Activated CD4-positive, alpha-beta T cell treated with anti-CD3 and anti-CD28 coated beads for 36 hours (primary cell): ENCODE measurements around the gene ANO1. TPM values are rescaled to one million over a fixed set of nuclear protein-coding genes. Genes with fewer than 3 reads are reported as not detected.
"Not testable (repeated sequence)": the region's sequence is repeated elsewhere in the genome, so short reads cannot be mapped to it uniquely, and the experiment has no call there.

Experiments used
- ATAC-seq: fragments of 200-7000 bp; cut with Tn5 transposase; one replicate; pipeline ENCODE4 v1.10.0; 2021; ENCODE audit warnings: mild to moderate bottlenecking, moderate library complexity
- CTCF ChIA-PET: fragments of 350-600 bp; sonication (Branson Sonifier 250); formaldehyde crosslinking; loops from one replicate; lab custom pipeline; 2021; ENCODE audit warnings: antibody characterized with exemption; lab: Charles Lee
- POLR2A ChIA-PET: fragments of 350-600 bp; sonication (Branson Sonifier 250); formaldehyde crosslinking; loops from one replicate; lab custom pipeline; 2021; ENCODE audit warnings: antibody characterized with exemption, inconsistent platforms; lab: Charles Lee
- DNase-seq: peaks from one replicate; pipeline ENCODE4 v3.0.0-alpha.2; 2020
- H3K27ac Mint-ChIP-seq: one replicate; pipeline ENCODE4 v1.8.0; 2021; ENCODE audit warnings: mixed read lengths
- H3K27me3 Mint-ChIP-seq: one replicate; pipeline ENCODE4 v1.8.0; 2021; ENCODE audit warnings: mixed read lengths
- H3K36me3 Mint-ChIP-seq: one replicate; pipeline ENCODE4 v1.8.0; 2021; ENCODE audit warnings: low read depth, mixed read lengths
- H3K4me1 Mint-ChIP-seq: one replicate; pipeline ENCODE4 v1.8.0; 2021; ENCODE audit warnings: mixed read lengths
- H3K4me3 Mint-ChIP-seq: one replicate; pipeline ENCODE4 v1.8.0; 2021; ENCODE audit warnings: mild to moderate bottlenecking, moderate library complexity, mixed read lengths
- H3K9me3 Mint-ChIP-seq: one replicate; pipeline ENCODE4 v1.8.0; 2021; ENCODE audit warnings: low read depth, mixed read lengths
- intact Hi-C, 2 experiments: fragments of 100-400 bp; cut with DNase I in 1 of 2; cut with micrococcal nuclease in 1 of 2; formaldehyde crosslinking; loops; one replicate each; pipeline versions ENCODE4 v1.14.2 to v1.15.1; 2022 to 2024; cut with DNase I, micrococcal nuclease
- total RNA-seq, 2 experiments: library from RNA; stranded (reverse); gene quantifications; one replicate each; pipeline ENCODE4 v1.2.3, GENCODE V29; 2021

The ANO1 gene
- not detected for total RNA-seq

DNA sequence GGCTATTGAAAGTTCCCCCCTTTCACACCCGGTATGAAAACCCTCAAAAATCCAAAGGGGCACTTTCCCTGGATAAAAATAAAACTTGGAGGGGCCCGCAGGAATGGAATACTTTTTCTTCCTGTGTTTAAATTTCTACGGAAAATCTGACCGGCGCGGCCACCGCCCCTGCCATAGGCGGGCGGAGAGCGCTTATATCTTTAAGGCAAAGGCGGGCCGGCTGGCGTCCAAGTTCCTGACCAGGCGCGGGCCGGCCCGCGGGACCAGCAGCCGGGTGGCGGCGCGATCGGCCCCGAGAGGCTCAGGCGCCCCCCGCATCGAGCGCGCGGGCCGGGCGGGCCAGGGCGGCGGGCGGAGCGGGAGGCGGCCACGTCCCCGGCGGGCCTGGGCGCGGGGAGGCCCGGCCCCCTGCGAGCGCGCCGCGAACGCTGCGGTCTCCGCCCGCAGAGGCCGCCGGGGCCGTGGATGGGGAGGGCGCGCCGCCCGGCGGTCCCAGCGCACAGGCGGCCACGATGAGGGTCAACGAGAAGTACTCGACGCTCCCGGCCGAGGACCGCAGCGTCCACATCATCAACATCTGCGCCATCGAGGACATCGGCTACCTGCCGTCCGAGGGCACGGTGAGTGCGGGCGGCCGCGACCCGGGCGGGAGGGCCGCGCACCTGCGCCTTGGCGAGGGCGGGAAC, at the start of gene ANO1:
TSS of gene ANO1 (plus strand) at position 223 of the 686 bp plus-strand sequence. CDS start at position 513, 290 bp downstream.
- peaks cover 38% of the 10 kb centered on the region for H3K27me3 Mint-ChIP-seq
- ChIA-PET CTCF (no interaction called here), POLR2A (no interaction called here)
- no peaks in the 10 kb centered on the region for H3K9me3 Mint-ChIP-seq
- H3K36me3 Mint-ChIP-seq, result no peaks in the 10 kb centered on the region
- no peak within 1 kb of the TSS for H3K4me3 Mint-ChIP-seq
- no peak for ATAC-seq
- H3K27ac Mint-ChIP-seq, result no peak within 1 kb of the TSS
- intact Hi-C loops, result no loop called here
- DNase-seq, result no peak
- peaks cover 4% of the 10 kb centered on the region for H3K4me1 Mint-ChIP-seq

DNA sequence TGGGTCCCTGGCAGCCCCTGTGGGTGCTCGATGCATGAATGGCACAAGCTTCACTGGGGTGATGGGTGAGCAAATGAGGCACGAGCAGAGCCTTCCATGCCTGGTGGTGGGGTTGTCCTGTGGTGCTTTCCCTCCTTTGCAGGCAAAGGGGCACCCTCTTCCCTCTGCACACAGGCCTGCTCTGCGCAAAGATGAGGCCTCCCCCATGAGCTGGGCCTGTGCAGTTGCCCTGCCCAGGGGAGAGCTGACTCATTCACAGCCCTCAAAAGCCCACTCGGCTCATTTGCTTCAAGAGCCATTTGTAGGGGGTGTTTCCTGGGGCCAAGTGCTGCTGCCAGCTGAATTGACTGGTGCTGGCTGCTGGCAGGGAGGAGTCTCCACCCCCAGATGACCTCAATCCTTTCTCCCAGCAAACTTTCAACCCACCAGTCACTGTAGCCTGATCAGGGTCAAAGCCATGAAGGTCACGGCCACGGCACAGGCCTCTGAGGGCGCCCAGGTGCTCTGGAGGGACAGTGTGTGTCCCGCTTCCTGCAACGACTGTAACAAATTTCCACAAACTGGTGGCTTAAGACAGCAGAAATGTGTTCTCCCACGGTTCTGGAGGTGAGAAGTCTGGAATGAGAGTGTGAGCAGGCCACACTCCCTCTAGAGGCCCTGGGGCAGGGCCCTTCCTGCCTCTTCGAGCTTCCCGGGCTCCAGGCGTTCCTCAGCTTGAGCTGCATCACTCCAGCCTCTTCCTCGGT, 48.8 kb upstream of the ANO1 start:
- H3K4me3 Mint-ChIP-seq, result no peak overlapping the region
- H3K27ac Mint-ChIP-seq, result no peak overlapping the region
- intact Hi-C loops, result no loop called here
- H3K27me3 Mint-ChIP-seq, result peaks cover 11% of the 10 kb centered on the region
- DNase-seq (no peak), ATAC-seq (no peak)
- no peaks in the 10 kb centered on the region for H3K36me3 Mint-ChIP-seq
- ChIA-PET CTCF (no interaction called here), POLR2A (no interaction called here)
- H3K4me1 Mint-ChIP-seq, result no peaks in the 10 kb centered on the region
- no peaks in the 10 kb centered on the region for H3K9me3 Mint-ChIP-seq

DNA sequence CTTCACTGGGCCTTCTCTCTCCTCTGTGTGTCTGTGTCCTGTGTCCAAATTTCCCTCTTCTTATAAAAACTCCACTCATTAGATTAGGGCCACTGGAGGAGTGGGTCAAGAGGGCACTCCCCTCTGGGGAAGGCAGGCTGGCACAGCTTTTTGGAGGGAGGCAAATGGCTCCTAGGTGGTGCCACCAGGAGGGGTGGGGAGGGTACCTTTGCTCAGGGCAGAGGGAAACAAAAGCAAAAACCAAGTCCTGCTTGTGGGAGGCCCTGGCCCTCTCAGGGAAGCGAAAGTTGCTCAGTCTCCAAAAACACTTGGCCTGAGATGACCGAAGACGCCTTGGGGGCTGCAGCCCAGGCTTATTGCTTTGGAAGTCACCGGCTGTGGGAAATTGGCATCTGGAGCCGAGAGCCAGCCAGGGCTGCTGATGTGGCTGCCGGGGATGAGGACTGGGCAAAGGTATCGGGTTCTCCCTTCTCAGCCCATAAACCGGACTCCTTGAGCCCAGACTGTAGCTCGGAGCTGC, 48.2 kb upstream of the ANO1 start:
- H3K9me3 Mint-ChIP-seq, result no peaks in the 10 kb centered on the region
- H3K4me1 Mint-ChIP-seq, result no peaks in the 10 kb centered on the region
- intact Hi-C loops, result no loop called here
- H3K27ac Mint-ChIP-seq, result no peak overlapping the region
- CTCF ChIA-PET, result no interaction called here
- POLR2A ChIA-PET, result no interaction called here
- H3K4me3 Mint-ChIP-seq, result no peak overlapping the region
- peaks cover 13% of the 10 kb centered on the region for H3K27me3 Mint-ChIP-seq
- ATAC-seq, result no peak
- no peak for DNase-seq
- no peaks in the 10 kb centered on the region for H3K36me3 Mint-ChIP-seq

DNA sequence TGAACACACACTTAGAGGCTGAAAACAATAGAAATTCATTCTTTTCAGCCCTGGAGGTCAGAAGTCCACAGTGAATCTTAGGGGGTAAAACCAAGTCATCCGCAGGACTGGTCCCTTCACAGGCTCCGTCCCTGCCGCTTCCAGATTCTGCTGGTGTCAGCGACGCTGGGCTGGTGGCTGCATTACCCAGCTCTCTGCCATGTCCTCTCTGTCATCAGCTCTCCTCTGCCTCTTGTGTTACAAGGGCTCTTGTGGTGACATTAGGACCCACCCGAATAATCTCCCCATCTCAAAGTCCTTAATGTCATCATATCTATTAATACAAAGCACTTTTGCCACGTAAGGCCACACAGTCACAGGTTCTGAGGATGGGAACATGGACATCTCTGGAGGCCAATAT, 47.7 kb upstream of the ANO1 start:
- H3K27ac Mint-ChIP-seq, result no peak overlapping the region
- POLR2A ChIA-PET, result no interaction called here
- peaks cover 13% of the 10 kb centered on the region for H3K27me3 Mint-ChIP-seq
- no peaks in the 10 kb centered on the region for H3K36me3 Mint-ChIP-seq
- no peak for ATAC-seq
- intact Hi-C loops, result no loop called here
- H3K9me3 Mint-ChIP-seq, result no peaks in the 10 kb centered on the region
- H3K4me3 Mint-ChIP-seq, result no peak overlapping the region
- H3K4me1 Mint-ChIP-seq, result no peaks in the 10 kb centered on the region
- CTCF ChIA-PET, result no interaction called here
- no peak for DNase-seq

DNA sequence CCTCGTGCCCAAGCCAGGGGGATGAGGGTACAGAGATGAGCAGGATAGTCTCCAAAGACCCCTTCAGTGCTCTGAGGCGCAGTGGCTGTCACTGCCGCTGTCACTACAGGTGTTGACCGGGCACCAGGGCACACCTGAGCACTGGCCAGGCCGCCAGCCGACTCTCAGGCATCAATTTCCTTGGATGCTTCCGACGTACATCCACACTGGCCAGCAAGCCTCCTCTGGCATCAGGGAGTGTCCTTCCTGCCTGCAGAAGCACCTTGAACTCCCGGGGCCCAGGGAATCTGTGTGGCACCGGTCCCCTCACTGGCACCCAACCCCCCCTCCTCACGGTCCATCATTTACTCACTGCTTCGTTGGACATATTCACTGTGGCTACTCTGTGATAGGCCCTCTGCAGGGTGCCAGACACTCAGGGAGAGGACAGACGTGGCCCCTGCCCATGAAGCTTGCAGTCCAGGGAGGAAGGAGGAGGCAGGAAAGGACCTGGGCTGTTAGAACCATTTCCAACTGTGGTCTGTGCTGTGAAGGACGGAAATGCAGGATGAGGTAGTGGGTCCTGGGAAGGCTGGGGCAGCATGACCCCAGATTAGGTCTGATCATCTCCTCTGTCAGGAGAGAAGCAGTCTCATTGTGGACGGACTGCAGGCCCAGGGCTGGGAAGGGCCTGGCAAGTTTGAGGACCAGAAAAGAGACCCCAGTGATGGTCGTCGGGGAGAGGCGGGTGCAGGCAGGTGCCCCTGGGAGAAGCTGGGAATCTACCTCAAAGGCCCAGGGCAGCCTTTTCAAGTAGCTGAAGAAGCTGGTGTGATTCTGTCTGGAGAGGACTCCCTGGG, 46.3 kb upstream of the ANO1 start:
- Mint-ChIP-seq H3K36me3 (no peaks in the 10 kb centered on the region), H3K4me1 (no peaks in the 10 kb centered on the region), H3K27ac (no peak overlapping the region), H3K4me3 (no peak overlapping the region), H3K9me3 (no peaks in the 10 kb centered on the region), H3K27me3 (peaks cover 16% of the 10 kb centered on the region)
- ChIA-PET POLR2A (no interaction called here), CTCF (no interaction called here)
- ATAC-seq (no peak), DNase-seq (no peak)
- intact Hi-C loops, result no loop called here

DNA sequence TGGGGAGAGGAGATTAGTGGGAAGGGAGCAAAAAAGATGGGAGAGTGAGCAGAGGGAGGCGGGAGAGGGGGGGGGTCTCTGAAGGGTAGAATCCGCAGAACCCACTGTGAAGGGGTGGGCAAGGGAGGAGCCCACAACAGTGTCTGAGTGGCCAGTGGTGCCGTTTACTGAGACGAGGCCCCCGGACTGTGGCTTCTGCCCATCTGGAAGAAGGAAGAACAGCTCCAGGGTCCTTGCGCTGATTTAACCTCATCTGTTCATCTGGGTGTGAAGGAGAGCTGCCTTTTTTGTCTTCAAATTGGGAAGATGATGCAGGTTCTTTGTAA, 45.7 kb upstream of the ANO1 start:
- Mint-ChIP-seq H3K27me3 (peaks cover 18% of the 10 kb centered on the region), H3K36me3 (no peaks in the 10 kb centered on the region), H3K27ac (no peak overlapping the region), H3K4me3 (no peak overlapping the region), H3K9me3 (no peaks in the 10 kb centered on the region), H3K4me1 (no peaks in the 10 kb centered on the region)
- DNase-seq (no peak), ATAC-seq (no peak)
- intact Hi-C loops, result no loop called here
- CTCF ChIA-PET, result no interaction called here
- POLR2A ChIA-PET, result no interaction called here

DNA sequence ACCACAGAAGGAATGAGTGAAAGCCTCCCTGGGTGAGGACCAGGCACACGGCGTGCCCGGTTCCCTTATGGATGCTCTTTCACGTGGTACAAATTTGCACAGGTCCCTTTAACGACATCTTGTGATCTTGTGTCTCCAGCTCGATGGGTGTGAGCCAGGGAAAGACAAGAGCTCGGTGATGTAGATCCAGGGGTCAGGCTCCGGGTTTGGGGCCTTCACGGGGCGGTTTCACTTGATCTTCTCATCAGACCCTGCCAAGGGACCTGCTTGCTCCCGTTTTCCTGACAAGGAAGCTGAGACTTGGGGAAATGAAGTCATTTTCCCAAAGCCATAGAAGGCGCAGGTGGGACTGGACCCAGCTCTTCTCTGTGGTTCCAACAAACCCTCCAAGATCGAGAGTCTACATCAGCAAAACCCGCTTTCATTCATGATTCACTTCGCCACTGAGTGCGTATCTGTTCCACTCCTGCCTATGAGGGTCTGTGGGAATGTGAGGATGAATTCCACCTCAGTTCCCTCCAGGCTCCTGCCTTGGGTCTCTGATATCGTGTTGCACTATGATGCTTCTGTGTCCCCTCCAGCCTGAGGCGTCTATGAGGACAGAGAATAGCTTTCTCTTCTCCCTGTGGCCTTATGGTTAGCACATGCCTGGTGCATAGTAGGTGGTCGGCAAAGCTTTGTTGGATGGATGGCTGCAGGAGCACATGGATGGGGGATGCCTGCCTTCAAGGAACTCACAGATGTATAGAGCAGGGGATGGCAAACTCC, 45.0 kb upstream of the ANO1 start:
- no peak overlapping the region for H3K27ac Mint-ChIP-seq
- ChIA-PET POLR2A (no interaction called here), CTCF (interaction anchor here (0.5 kb wide), 1 partner anchor 907 kb away, joined by 3 read pairs; no protein-coding TSS in a partner anchor)
- H3K36me3 Mint-ChIP-seq, result no peaks in the 10 kb centered on the region
- DNase-seq (no peak), ATAC-seq (no peak)
- no peaks in the 10 kb centered on the region for H3K4me1 Mint-ChIP-seq
- intact Hi-C loops, result no loop called here
- peaks cover under 1% of the 10 kb centered on the region for H3K9me3 Mint-ChIP-seq
- peaks cover 18% of the 10 kb centered on the region for H3K27me3 Mint-ChIP-seq
- no peak overlapping the region for H3K4me3 Mint-ChIP-seq

DNA sequence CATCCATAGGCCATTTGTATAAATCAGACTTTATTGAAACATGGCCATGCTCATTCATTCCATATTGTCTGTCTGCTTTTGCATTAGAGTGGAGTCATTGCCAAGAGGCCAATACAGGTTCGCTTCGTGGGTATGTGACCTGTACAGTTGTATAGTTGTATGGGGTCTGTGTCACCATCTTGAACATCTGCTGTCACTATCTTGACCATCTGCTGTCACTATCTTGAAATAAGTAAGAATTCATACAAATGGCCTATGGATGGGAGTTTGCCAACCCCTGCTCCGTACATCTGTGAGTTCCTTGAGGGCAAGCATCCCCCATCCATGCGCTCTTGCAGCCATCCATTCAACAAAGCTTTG, 44.4 kb upstream of the ANO1 start:
- ChIA-PET CTCF (no interaction called here), POLR2A (no interaction called here)
- Mint-ChIP-seq H3K27ac (no peak overlapping the region), H3K4me1 (no peaks in the 10 kb centered on the region), H3K9me3 (peaks cover 5% of the 10 kb centered on the region), H3K27me3 (peaks cover 21% of the 10 kb centered on the region), H3K4me3 (no peak overlapping the region), H3K36me3 (no peaks in the 10 kb centered on the region)
- intact Hi-C loops, result no loop called here
- ATAC-seq (no peak), DNase-seq (no peak)

DNA sequence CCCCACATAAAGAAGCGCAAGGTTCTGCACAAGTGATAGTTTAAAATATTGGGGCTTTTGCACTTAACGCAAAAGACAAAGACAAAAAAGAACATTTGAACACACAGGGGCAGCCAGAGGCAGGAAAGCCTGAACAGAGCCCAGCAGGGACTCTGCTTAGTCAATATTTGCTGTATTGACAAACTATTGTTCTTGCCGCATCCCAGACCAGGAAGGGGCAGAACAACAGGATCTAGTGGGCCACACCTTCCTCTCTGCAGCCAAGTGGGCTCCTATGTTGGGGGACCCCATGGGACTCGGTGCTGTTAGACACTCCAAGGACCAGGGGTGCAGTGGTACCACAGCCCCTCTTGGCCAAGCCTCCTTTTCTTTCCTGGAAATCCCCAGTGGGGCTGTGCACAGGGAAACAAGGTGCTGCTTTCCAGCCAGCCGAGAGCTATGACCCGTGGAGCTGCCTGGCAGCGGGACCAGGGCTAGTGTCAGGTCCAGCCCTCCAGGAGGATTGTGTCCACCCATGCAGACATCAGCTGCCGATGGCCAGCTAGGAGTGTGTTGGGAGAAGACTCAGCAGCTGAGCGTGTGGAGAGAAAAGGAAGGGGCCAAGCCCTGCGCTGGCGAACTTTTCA, 43.3 kb upstream of the ANO1 start:
- H3K36me3 Mint-ChIP-seq, result no peaks in the 10 kb centered on the region
- H3K27ac Mint-ChIP-seq, result no peak overlapping the region
- intact Hi-C loops, result no loop called here
- CTCF ChIA-PET, result no interaction called here
- POLR2A ChIA-PET, result no interaction called here
- DNase-seq (no peak), ATAC-seq (no peak)
- no peak overlapping the region for H3K4me3 Mint-ChIP-seq
- peaks cover 23% of the 10 kb centered on the region for H3K27me3 Mint-ChIP-seq
- H3K9me3 Mint-ChIP-seq, result peaks cover 8% of the 10 kb centered on the region
- no peaks in the 10 kb centered on the region for H3K4me1 Mint-ChIP-seq

DNA sequence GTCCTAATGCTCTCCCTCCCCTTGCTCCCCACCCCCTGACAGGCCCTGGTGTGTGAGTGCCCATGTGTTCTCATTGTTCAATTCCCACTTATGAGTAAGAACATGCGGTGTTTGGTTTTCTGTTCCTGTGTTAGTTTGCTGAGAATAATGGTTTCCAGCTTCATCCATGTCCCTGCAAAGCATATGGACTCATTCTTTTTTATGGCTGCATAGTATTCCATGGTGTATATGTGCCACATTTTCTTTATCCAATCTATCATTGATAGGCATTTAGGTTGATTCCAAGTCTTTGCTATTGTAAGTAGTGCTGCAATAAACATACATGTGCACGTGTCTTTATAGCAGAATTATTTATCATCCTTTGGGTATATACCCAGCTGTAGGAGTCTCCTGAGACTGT, 42.5 kb upstream of the ANO1 start:
- POLR2A ChIA-PET, intact Hi-C loops, ATAC-seq, H3K4me3 Mint-ChIP-seq, DNase-seq, CTCF ChIA-PET, H3K27ac Mint-ChIP-seq, H3K36me3 Mint-ChIP-seq, H3K9me3 Mint-ChIP-seq, H3K4me1 Mint-ChIP-seq: not testable (repeated sequence)
- peaks cover 26% of the 10 kb centered on the region for H3K27me3 Mint-ChIP-seq
